ENCODE results near the gene RPH3AL. TPM values are rescaled to one million over a fixed set of nuclear protein-coding genes. Genes with fewer than 3 reads are reported as not detected.
"Not testable (repeated sequence)": the region's sequence is repeated elsewhere in the genome, so short reads cannot be mapped to it uniquely, and the experiment has no call there.

Gene RPH3AL
- total and polyA plus RNA-seq, 2 donors from 2014 or later, result 18.1 to 55.9 TPM

DNA sequence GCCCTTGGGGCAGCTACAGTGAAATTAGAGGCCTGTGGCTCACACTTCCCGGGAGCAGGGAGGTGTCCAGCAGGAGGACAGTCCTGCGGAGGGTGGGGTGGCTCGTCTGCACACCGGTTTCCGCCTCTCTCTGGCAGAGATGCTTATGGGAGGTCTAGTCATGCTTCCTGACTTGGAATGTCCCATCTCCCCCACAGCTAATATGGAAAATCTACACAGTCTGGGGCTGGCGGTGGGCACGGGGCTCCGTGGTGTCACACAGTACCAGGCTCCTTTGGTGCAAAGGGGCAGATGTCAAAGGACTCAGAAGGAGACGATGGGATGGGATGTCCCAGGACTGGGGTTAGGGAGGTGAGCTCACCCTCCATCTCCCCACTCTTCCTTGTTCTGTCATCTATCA, 127.1 kb downstream of the RPH3AL start:
- Histone ChIP-seq H3K27me3 (ENCODE audit: control insufficient read depth, insufficient read depth, low read length) (no peaks in the 10 kb centered on the region), H3K4me3 (ENCODE audit: low read length in 3 of 3) (no peak overlapping the region), H3K9me3 (ENCODE audit: control insufficient read depth in 2 of 3, insufficient read depth in 1 of 3, low read length in 3 of 3) (no peaks in the 10 kb centered on the region), H3K36me3 (ENCODE audit: control insufficient read depth in 2 of 3, insufficient read depth in 3 of 3, low read length in 3 of 3) (no peaks in the 10 kb centered on the region), H3K9ac (ENCODE audit: low read length in 3 of 3) (no peak overlapping the region), H3K27ac (ENCODE audit: low read depth in 2 of 2, low read length in 2 of 2) (no peak overlapping the region), H3K4me1 (ENCODE audit: control insufficient read depth in 2 of 3, insufficient read depth in 2 of 3, low read depth in 1 of 3, low read length in 3 of 3) (no peaks in the 10 kb centered on the region)
- TF ChIP-seq, protein P1, sequence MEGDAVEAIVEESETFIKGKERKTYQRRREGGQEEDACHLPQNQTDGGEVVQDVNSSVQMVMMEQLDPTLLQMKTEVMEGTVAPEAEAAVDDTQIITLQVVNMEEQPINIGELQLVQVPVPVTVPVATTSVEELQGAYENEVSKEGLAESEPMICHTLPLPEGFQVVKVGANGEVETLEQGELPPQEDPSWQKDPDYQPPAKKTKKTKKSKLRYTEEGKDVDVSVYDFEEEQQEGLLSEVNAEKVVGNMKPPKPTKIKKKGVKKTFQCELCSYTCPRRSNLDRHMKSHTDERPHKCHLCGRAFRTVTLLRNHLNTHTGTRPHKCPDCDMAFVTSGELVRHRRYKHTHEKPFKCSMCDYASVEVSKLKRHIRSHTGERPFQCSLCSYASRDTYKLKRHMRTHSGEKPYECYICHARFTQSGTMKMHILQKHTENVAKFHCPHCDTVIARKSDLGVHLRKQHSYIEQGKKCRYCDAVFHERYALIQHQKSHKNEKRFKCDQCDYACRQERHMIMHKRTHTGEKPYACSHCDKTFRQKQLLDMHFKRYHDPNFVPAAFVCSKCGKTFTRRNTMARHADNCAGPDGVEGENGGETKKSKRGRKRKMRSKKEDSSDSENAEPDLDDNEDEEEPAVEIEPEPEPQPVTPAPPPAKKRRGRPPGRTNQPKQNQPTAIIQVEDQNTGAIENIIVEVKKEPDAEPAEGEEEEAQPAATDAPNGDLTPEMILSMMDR (IDR thresholded peaks at IDR 0.05; ENCODE audit: borderline replicate concordance, extremely low read depth, insufficient read depth), result no peak
- no peak for FAIRE-seq
- intact Hi-C loops (cut with DNase I), result no loop called here
- DNase-seq, result peak in 1 of 5 donors; percentile 38

DNA sequence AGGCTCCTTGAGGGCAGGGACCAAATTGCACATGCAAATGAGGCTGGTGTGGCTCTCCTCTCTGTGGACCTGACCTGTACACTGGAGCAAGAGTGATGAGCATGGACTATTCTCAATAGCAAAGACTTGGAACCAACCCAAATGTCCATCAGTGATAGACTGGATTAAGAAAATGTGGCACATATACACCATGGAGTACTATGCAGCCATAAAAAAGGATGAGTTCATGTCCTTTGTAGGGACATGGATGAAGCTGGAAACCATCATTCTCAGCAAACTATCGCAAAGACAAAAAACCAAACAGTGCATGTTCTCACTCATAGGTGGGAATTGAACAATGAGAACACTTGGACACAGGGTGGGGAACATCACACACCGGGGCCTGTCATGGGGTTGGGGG, 128.0 kb downstream of the RPH3AL start:
- H3K4me1 ChIP-seq (ENCODE audit: control insufficient read depth in 2 of 3, insufficient read depth in 2 of 3, low read depth in 1 of 3, low read length in 3 of 3); H3K27me3 ChIP-seq (ENCODE audit: control insufficient read depth, insufficient read depth, low read length); H3K9ac ChIP-seq (ENCODE audit: low read length in 3 of 3); H3K9me3 ChIP-seq (ENCODE audit: control insufficient read depth in 2 of 3, insufficient read depth in 1 of 3, low read length in 3 of 3); intact Hi-C loops (cut with DNase I); DNase-seq; H3K27ac ChIP-seq (ENCODE audit: low read depth in 2 of 2, low read length in 2 of 2); H3K4me3 ChIP-seq (ENCODE audit: low read length in 3 of 3); FAIRE-seq; H3K36me3 ChIP-seq (ENCODE audit: control insufficient read depth in 2 of 3, insufficient read depth in 3 of 3, low read length in 3 of 3): not testable (repeated sequence)

DNA sequence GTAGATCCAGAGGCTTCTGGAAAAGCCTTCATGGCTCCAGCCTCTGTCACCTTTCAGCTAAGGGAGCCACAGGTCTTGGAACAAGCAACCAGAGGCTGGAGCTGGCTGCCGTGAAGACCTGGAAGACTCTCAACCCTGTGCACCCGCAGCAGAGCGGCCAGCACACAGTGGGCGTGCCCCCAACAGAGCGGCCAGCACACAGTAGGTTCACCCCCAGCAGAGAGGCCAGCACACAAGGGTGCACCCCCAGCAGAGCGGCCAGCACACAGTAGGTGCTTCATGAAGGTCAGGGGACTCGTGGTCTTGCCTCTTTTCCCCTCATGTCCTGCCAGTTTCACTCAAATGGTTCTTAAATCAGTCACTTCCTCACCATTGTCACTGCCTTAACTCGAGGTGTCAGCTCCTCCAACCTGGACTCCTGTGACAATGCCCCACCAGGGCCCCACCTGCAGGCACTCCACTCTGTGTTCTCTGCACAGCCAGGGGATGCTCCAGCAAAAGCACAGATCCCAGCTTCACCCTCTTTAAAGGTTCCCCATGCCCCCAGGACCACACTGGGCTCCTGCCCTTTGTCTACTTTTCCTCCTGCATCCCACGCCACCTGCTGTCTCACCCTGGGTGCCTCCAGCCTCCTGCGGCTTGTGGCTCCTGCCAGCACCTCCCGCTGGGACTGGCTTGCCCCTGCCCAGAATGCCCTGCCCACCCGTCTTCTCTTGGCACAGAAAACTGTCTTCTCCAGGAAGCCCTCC, 128.7 kb downstream of the RPH3AL start:
- no peaks in the 10 kb centered on the region for H3K36me3 ChIP-seq (ENCODE audit: control insufficient read depth in 2 of 3, insufficient read depth in 3 of 3, low read length in 3 of 3)
- no peaks in the 10 kb centered on the region for H3K9me3 ChIP-seq (ENCODE audit: control insufficient read depth in 2 of 3, insufficient read depth in 1 of 3, low read length in 3 of 3)
- FAIRE-seq (no peak), DNase-seq (peak in 1 of 5 donors; percentile 48)
- TF ChIP-seq, protein P1 (IDR thresholded peaks at IDR 0.05; ENCODE audit: borderline replicate concordance, extremely low read depth, insufficient read depth), result no peak
- no peak overlapping the region for H3K9ac ChIP-seq (ENCODE audit: low read length in 3 of 3)
- intact Hi-C loops (cut with DNase I), result no loop called here
- no peak overlapping the region for H3K4me3 ChIP-seq (ENCODE audit: low read length in 3 of 3)
- H3K4me1 ChIP-seq (ENCODE audit: control insufficient read depth in 2 of 3, insufficient read depth in 2 of 3, low read depth in 1 of 3, low read length in 3 of 3), result no peaks in the 10 kb centered on the region
- H3K27me3 ChIP-seq (ENCODE audit: control insufficient read depth, insufficient read depth, low read length), result no peaks in the 10 kb centered on the region
- H3K27ac ChIP-seq (ENCODE audit: low read depth in 2 of 2, low read length in 2 of 2), result no peak overlapping the region

DNA sequence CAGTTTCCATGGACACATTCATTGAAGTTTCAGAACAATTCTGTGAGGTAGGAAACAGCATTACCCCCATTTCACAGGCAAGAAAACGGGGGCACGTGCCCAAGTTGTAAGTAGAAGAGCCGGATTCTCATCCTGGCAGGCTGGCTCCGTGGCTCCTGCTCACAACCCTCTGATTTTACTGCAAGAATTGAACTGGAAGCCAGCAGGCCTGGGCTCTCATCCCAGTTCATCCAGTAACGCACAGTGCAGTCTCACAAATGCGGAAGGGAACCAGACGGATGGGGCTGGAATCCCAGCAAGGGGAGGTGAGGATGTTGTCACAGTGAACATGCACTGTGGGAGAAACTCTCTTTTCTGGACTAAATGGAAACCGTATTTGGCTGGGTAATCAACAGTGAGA, 130.4 kb downstream of the RPH3AL start:
- Histone ChIP-seq H3K9ac (ENCODE audit: low read length in 3 of 3) (no peak overlapping the region), H3K9me3 (ENCODE audit: control insufficient read depth in 2 of 3, insufficient read depth in 1 of 3, low read length in 3 of 3) (no peaks in the 10 kb centered on the region), H3K4me3 (ENCODE audit: low read length in 3 of 3) (no peak overlapping the region), H3K36me3 (ENCODE audit: control insufficient read depth in 2 of 3, insufficient read depth in 3 of 3, low read length in 3 of 3) (no peaks in the 10 kb centered on the region), H3K4me1 (ENCODE audit: control insufficient read depth in 2 of 3, insufficient read depth in 2 of 3, low read depth in 1 of 3, low read length in 3 of 3) (no peaks in the 10 kb centered on the region), H3K27me3 (ENCODE audit: control insufficient read depth, insufficient read depth, low read length) (no peaks in the 10 kb centered on the region), H3K27ac (ENCODE audit: low read depth in 2 of 2, low read length in 2 of 2) (no peak overlapping the region)
- DNase-seq (peak in 1 of 5 donors; percentile 32), FAIRE-seq (no peak)
- intact Hi-C loops (cut with DNase I), result no loop called here
- TF ChIP-seq, protein P1 (IDR thresholded peaks at IDR 0.05; ENCODE audit: borderline replicate concordance, extremely low read depth, insufficient read depth), result no peak
